Neural progenitor cell (in vitro differentiated cells): ENCODE results near the gene CFAP69.

ENCODE experiments used
- EZH2 ChIP-seq: fragments of 200-600 bp; sonication (generic); IDR thresholded peaks from 2 replicates; pipeline ENCODE4 v1.6.1; 2017; ENCODE audit warnings: antibody characterized with exemption, mild to moderate bottlenecking, moderate library complexity
- EZH2phosphoT487 ChIP-seq: fragments of 200-600 bp; sonication (generic); IDR thresholded peaks from 2 replicates; pipeline ENCODE4 v1.6.1; 2017; ENCODE audit warnings: antibody characterized with exemption
- TF ChIP-seq, protein P1 (sequence below): fragments of 200-600 bp; sonication (generic); IDR thresholded peaks from 2 replicates; pipeline ENCODE4 v1.5.1; 2017; ENCODE audit warnings: antibody characterized with exemption, mild to moderate bottlenecking

DNA sequence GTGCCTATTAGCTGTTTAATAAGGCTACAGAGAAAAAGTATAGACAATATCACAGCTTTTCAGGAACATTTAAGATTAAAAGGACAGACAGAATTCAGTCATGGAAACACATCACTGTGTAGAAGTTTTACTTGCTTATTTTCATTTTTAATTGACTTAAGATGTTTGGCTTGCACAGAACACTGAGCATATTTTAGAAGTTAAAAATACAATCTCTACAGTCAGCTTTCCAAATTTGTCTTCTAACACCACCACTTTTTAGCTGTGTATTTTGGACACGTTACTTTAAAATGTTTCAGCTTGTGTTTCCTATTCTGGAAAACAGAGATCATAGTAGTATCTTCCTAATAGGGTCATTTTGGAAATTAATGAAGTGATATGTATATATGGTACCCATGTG, 11.8 kb downstream of the CFAP69 start:
- TF ChIP-seq, protein P1, sequence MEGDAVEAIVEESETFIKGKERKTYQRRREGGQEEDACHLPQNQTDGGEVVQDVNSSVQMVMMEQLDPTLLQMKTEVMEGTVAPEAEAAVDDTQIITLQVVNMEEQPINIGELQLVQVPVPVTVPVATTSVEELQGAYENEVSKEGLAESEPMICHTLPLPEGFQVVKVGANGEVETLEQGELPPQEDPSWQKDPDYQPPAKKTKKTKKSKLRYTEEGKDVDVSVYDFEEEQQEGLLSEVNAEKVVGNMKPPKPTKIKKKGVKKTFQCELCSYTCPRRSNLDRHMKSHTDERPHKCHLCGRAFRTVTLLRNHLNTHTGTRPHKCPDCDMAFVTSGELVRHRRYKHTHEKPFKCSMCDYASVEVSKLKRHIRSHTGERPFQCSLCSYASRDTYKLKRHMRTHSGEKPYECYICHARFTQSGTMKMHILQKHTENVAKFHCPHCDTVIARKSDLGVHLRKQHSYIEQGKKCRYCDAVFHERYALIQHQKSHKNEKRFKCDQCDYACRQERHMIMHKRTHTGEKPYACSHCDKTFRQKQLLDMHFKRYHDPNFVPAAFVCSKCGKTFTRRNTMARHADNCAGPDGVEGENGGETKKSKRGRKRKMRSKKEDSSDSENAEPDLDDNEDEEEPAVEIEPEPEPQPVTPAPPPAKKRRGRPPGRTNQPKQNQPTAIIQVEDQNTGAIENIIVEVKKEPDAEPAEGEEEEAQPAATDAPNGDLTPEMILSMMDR = no peak
- TF ChIP-seq EZH2 (no peak), EZH2phosphoT487 (no peak)
